RPMI8226 (cell line): Measurements from ENCODE around the gene ALPK1.
"Not testable (repeated sequence)": the region's sequence is repeated elsewhere in the genome, so short reads cannot be mapped to it uniquely, and the experiment has no call there.

Experiments
- DNase-seq: peaks from one replicate; pipeline ENCODE4 v3.0.0-alpha.2; 2015

ALPK1 gene

GRCh38 chr4:112284662-112285411 is 12.3 kb upstream of the ALPK1 start:
- peak; percentile 53 for DNase-seq

GRCh38 chr4:112287258-112287989 is 9.7 kb upstream of the ALPK1 start:
- DNase-seq = no peak

DNA sequence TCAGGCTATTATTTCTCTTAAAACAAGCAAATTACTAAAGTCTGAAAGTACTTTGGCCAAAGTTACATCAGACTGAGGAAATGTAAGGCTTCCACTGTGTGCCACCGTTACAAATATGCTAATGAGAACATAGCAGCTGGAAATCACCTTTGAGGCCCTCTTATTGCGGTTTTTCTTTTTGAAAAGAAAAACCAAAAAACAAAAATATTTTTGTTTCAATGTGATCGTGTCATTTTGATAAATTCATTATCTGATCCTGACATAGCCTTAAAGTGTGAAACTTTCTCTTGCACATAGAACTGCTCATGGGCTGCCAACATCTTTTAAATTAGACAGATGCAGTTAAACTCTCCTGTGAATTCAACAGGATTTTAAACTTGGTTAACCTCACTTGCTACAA is 8.7 kb upstream of the ALPK1 start:
- DNase-seq = no peak

DNA sequence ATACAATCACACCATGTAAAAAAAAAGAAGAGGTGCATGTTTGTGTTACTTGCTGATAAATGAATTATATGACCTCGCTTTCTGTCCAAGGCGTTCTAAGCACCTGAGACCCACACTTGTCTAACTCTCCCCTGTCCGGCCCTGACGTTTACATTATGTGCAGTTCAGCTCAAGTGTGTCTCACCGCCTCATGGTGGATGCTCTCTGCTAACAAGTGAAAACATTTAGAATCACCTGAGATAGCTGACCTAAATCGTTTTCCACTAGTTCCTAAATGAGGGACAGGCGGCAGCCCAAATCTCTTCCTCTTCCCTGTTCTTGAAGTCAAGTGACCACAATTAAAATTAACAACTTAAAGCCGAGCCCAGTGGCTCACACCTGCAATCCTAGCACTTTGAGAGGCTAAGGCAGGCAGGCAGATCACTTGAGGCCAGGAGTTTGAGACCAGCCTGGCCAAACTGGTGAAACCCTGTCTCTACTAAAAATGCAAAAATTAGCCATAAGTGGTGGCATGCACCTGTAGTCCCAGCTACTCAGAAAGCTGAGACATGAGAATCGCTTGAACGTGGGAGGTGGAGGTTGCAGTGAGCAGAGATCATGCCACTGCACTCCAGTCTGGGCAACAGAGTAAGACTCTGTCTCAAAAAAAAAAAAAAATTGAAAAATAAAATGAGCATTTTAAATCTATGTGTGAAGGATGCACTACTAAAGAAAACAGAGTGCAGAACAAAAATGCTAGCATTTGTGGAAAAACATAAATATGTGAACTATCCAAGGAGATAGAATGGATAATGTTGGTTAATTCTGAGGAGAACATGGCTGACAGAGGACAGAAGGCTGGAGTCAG is 7.5 kb upstream of the ALPK1 start:
- DNase-seq = no peak

GRCh38 chr4:112290341-112290740 is 6.8 kb upstream of the ALPK1 start:
- DNase-seq = no peak

DNA sequence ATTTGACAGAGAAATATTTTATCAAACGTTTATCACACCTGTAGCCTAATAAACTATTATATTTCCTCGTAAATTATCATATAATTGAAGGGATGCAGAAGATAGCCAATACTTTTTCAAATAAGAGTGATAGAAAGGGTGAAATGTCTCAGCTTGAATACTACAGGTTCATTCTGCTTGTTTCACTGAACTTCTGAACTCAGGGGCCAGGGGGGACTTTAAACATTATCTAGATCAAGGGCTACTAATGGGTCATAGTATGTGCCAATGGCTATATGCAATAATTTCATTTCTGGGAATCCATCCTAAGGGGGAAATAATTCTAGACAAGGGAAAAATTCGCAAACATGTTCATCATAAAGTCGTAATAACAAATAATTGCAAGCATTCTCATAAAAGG is 2.6 kb downstream of the ALPK1 start:
- DNase-seq = no peak

DNA sequence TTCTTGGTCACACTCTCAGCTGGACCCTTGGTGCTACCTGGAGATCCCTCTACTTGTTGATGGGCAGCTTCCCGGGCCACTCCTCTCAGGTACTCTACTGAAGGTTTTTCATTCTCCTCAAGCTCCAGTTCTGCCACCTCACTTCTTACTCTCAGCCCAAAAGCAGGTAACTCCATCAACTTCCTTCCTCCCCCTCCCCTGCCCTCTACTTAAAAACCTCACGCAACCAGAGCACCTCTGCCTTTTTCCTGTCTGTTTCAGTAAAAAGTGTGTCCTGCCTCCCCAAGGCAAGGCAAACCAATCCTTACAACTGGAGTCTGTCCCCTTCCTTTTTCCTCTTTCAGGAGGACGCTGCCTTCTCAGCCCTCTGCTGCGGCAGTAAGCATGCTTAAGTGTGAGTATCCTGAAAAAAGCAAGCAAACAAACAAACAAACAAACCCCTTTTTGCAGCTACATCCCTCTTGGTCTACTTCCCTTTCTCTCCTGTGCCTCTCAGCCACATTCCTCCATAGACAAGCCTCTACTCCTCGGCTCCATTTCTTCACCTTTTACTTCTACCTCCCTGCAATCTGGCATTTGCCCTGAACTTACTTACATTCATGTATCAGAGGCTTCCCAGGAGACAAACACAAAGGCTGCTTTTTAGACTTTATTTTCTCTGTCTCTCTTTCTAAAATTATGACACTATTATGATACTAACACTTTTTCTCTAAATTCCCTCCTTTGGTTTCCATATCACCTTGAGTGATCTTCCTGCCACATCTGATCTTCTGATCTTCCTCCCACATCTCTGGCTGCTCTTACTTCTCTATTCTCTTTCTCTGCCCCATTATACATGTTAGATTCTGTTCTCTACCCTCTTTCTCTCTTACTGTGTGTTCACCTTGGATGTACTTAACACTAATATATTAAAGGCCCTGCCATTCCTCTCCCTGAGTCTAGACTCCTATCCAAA is 5.4 kb downstream of the ALPK1 start:
- DNase-seq = no peak

DNA sequence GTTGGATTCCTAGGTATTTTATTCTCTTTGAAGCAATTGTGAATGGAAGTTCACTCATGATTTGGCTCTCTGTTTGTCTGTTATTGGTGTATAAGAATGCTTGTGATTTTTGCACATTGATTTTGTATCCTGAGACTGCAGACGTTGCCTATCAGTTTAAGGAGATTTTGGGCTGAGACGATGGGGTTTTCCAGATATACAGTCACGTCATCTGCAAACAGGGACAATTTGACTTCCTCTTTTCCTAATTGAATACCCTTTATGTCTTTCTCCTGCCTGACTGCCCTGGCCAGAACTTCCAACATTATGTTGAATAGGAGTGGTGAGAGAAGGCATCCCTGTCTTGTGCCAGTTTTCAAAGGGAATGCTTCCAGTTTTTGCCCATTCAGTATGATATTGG is 8.3 kb downstream of the ALPK1 start:
- not testable (repeated sequence) for DNase-seq

- DNase-seq = not testable (repeated sequence)
Observed at GRCh38 chr4:112309263-112309791, 12.2 kb downstream of the ALPK1 start.

- DNase-seq = no peak
Observed at GRCh38 chr4:112311516-112311915, 14.3 kb downstream of the ALPK1 start.

- no peak for DNase-seq
Observed at GRCh38 chr4:112312610-112313239, 15.6 kb downstream of the ALPK1 start.

DNA sequence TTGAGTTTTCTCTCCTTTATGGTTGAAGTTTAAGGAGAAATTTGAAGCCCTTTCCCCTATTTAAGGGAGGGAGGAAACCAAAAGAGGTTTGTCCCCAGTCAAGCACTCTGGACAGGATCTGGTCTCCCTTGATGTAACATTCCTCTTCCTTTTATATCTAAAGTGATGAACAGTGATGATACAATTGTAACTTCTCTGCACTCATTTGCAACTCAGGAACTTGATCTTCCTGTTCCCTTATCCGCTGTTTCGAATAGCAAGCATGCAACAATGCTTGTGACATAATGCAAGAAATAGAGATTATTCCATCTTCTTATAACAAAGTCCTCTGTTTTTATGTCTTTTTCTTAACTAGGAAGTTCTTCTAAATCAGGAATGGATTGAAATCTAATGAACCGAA is 18.3 kb downstream of the ALPK1 start:
- no peak for DNase-seq

- DNase-seq = no peak
Observed at GRCh38 chr4:112316360-112316759, 19.2 kb downstream of the ALPK1 start.

DNA sequence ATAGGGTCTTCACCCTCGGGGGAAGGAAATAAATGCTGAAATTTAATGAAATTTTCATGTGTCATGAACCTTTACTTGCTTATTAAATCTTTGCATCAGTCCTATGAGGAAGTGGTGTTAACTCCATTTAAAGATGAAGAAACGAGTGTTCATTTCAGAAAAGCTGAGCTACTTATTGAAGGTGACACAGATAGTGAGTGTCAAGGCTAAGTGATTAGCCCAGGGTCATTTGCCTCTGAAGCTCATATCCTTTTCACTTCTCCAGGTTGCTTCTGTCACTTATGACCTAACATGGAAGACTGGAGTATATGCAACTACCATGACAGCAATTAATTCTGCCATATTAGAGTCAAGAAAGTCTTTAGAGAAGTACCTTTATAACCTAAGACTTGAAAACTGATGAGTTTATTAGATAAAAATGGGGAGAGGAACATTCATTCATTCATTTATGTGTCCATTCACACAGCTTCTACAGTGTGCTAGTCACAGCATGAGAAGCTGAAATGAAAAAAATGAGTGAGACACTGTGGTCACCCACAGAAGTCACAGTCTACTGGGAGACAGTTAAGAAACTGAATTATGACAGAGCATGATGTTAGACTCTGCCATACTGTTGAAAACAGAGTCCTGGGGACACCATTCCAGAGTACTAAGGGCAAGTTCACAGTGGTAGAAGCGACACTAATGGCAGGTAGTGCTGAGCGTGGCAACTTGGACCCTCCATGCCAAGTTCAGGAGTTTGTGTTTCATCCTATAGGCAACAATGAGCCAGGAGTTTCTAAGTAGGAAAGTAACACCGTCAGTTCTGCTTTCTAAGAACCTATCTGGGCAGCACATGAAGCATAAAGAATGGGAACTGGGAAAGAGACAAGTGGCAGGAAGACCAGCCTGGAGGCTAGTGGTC is 21.3 kb downstream of the ALPK1 start:
- no peak for DNase-seq

DNA sequence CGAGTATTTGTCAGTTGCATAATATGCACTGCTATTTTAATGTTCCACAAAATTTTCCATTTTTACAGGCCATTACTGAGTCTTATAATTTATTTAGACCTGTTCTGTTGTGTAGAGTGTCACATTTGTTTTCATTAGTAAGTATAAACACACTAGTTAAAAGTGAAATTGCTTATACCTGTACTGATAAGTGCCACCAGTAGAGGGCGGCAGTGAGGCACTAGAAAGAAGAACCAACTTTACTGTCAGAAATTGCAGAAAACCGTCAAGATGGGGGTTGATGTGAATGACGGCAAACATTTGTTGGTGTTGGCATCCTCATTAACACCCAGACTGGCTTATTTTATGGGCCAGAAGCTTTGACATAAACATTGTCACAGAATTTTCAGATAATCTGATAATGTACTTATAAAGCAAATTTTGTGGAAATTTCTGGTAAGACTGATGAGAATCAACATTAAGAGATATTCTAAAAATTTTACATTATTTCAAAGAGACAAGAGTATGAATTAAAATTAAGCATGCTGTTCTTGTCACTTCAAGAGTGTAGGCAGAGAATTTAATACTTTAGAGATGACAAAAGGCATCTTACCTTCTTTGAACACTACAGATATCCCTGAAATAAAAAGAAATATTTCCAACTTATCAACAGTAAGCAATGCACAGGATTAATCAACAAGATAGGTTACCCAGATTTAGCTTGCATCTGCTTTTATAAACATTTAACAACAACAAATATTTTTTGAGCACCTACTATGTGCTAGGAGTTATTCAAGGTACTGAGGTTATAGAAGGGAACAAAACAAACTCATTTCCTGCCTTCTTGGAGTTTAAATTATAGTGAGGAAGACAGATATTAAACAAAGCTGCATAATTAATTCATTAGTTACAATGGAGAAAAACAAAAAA is 24.9 kb downstream of the ALPK1 start:
- peak; percentile 66 for DNase-seq

- no peak for DNase-seq
Observed at GRCh38 chr4:112322866-112323265, 25.7 kb downstream of the ALPK1 start.

DNA sequence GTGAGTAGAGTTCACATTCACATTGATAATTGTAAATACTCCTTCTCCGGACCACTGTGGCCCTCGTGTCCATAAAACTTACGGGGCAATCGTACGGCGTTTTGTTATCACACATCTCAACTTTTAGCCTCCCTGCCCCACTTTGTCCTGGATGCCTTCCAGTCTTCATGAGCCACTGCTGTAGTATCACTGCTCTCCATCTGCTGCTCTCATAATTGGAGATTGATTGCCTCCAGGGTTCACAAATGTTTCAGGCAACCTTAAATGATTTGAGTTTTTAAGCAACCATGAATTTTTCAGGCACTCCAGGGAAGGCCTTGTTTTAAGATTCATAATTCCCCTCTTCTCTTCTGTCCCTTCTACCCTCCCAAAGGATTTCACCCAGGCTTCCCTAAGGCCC is 28.4 kb downstream of the ALPK1 start:
- DNase-seq = no peak

DNA sequence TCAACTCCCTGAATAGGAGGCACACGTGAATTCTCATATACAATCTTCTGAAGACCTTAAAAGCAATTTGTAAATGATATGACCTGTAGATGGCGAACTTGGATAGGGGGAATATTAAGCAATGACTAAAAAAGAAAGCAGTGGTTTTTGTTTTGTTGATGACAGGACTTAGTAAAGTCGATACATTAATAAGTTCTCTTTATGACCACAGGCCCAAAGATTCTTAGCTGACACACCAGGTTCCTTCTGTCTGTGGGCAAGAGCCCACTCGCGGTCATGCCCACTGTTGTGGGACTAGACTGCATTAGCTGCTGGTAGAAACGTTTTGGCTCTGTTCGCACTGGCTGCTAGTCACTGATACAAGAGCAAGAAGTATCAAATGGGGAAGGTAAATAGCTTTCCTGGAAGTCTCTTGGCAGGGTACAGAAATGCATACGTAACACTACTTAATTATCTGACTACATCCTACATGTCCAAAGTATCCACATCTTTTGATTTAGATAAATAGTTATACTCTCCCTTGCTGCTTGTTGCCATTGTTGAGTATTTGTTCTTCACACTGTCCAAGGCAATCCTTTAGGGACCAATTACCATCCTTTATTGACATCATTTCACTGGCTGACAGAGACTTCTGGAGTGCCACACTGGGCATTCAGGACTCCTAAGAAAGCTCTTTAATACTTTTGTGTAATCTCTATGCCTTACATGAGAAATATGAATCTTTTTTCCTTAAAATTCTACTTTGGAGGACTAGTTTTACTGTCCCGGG is 31.0 kb downstream of the ALPK1 start:
- DNase-seq = peak; percentile 51

- no peak for DNase-seq
Observed at GRCh38 chr4:112328734-112329130, 31.6 kb downstream of the ALPK1 start.
